OCI-LY7 (cell line): ENCODE measurements around the gene DISP2. TPM values are rescaled to one million over a fixed set of nuclear protein-coding genes. Genes with fewer than 3 reads are reported as not detected.

Source experiments
- BruUV-seq: library from RNA; stranded (reverse); fragments of 400-500 nt; replicated peaks from 2 replicates; lab custom pipeline; 2021; lab: Mats Ljungman, UMichigan
- CTCF ChIA-PET: fragments of 300-600 bp; sonication (Branson Sonifier 250); formaldehyde crosslinking; loops from one replicate; lab custom pipeline; 2022; ENCODE audit warnings: antibody characterized with exemption; ENCODE audit not compliant: unreplicated experiment; lab: Charles Lee
- POLR2A ChIA-PET: fragments of 300-600 bp; sonication (Branson Sonifier 250); formaldehyde crosslinking; loops from one replicate; lab custom pipeline; 2022; ENCODE audit warnings: antibody characterized with exemption; lab: Charles Lee
- DNase-seq: peaks from one replicate; pipeline ENCODE4 v3.0.0-alpha.2; 2015; ENCODE audit warnings: low spot score
- H2AFZ ChIP-seq: fragments of 200-600 bp; sonication (generic), shearing (Covaris generic); 2 replicates; pipeline ENCODE4 v1.6.1; 2014; ENCODE audit warnings: mild to moderate bottlenecking, antibody characterized with exemption, low read length, moderate library complexity
- H3K27ac ChIP-seq: fragments of 200-600 bp; sonication (generic); 2 replicates; pipeline ENCODE4 v1.5.1; 2014; ENCODE audit warnings: mixed run types, low read depth, mild to moderate bottlenecking, moderate library complexity, low read length, inconsistent platforms; ENCODE audit not compliant: poor library complexity, severe bottlenecking
- H3K36me3 ChIP-seq: fragments of 200-600 bp; sonication (generic); 2 replicates; pipeline ENCODE4 v1.6.1; 2014; ENCODE audit warnings: mild to moderate bottlenecking, antibody characterized with exemption, low read length, moderate library complexity, mixed read lengths; ENCODE audit not compliant: insufficient read depth
- H3K4me1 ChIP-seq: fragments of 200-600 bp; sonication (generic); 2 replicates; pipeline ENCODE4 v1.5.1; 2014; ENCODE audit warnings: mild to moderate bottlenecking, low read length; ENCODE audit not compliant: insufficient read depth, poor library complexity, severe bottlenecking
- H3K4me2 ChIP-seq: fragments of 200-600 bp; sonication (generic); 2 replicates; pipeline ENCODE4 v1.6.1; 2014; ENCODE audit warnings: mild to moderate bottlenecking, low read length
- H3K4me3 ChIP-seq: fragments of 200-600 bp; sonication (generic); 2 replicates; pipeline ENCODE4 v1.5.1; 2014; ENCODE audit warnings: mild to moderate bottlenecking, low read depth, low read length; ENCODE audit not compliant: poor library complexity, severe bottlenecking
- H3K79me2 ChIP-seq: fragments of 200-600 bp; sonication (generic); 2 replicates; pipeline ENCODE4 v1.6.1; 2016; ENCODE audit warnings: low read depth, mild to moderate bottlenecking, low read length, moderate library complexity, mixed read lengths; ENCODE audit not compliant: insufficient read depth
- H3K9me2 ChIP-seq: fragments of 200-600 bp; sonication (generic); 2 replicates; pipeline ENCODE4 v1.6.1; 2016; ENCODE audit warnings: mild to moderate bottlenecking, low read length, mixed read lengths; ENCODE audit not compliant: insufficient read depth
- H3K9me3 ChIP-seq: fragments of 200-600 bp; sonication (generic); 2 replicates; pipeline ENCODE4 v1.6.1; 2014; ENCODE audit warnings: mild to moderate bottlenecking, mixed run types, low read length, mixed read lengths
- H4K20me1 ChIP-seq: fragments of 200-600 bp; sonication (generic); 2 replicates; pipeline ENCODE4 v1.6.1; 2014; ENCODE audit warnings: mild to moderate bottlenecking, antibody characterized with exemption, low read length, moderate library complexity, mixed read lengths; ENCODE audit not compliant: insufficient read depth
- CTCF ChIP-seq: fragments of 200-600 bp; sonication (generic); conservative IDR thresholded peaks from 2 replicates; pipeline ENCODE4 v1.5.1; 2014; ENCODE audit warnings: mild to moderate bottlenecking, antibody characterized with exemption, low read length, moderate library complexity, mixed read lengths
- EZH2phosphoT487 ChIP-seq: fragments of 200-600 bp; sonication (generic); IDR thresholded peaks from 2 replicates; pipeline ENCODE4 v1.6.1; 2018; ENCODE audit warnings: low read depth, borderline replicate concordance, mild to moderate bottlenecking, mixed run types, antibody characterized with exemption, low read length, moderate library complexity, mixed read lengths
- intact Hi-C: fragments of 100-400 bp; cut with micrococcal nuclease; formaldehyde crosslinking; loops from one replicate; pipeline ENCODE4 v1.10.0; 2022; ENCODE audit not compliant: unreplicated experiment
- total RNA-seq, 2 experiments: library from RNA; depleted of rRNA in 1 of 2; stranded (reverse); fragments of >200 nt in 1 of 2; shearing (Covaris generic) in 1 of 2; gene quantifications; 2 replicates each; pipeline ENCODE4 v1.2.3, GENCODE V29; 2014 to 2022

Gene DISP2
- total RNA-seq, 2 experiments from 2014 or later, result 0.03 to 0.25 TPM

GRCh38 chr15:40328751-40329150 lies 29.3 kb upstream of the DISP2 start:
- BruUV-seq, result no TSS peak
- CTCF ChIA-PET, result interaction anchor here (0.5 to 1.0 kb wide), 2 partner anchors 8 to 35 kb away, joined by 3 to 4 read pairs; no protein-coding TSS in a partner anchor
- intact Hi-C loops, result no loop called here

GRCh38 chr15:40329804-40330203 lies 28.2 kb upstream of the DISP2 start:
- H3K4me2 ChIP-seq, result no peak overlapping the region
- H3K9me2 ChIP-seq, result no peaks in the 10 kb centered on the region
- H3K9me3 ChIP-seq, result no peaks in the 10 kb centered on the region
- TF ChIP-seq CTCF, result no peak
- no peak for TF ChIP-seq EZH2phosphoT487
- H3K36me3 ChIP-seq, result no peaks in the 10 kb centered on the region
- BruUV-seq, result no TSS peak
- ChIA-PET POLR2A (no interaction called here), CTCF (no interaction called here)
- H3K79me2 ChIP-seq, result no peaks in the 10 kb centered on the region
- no peak overlapping the region for H2AFZ ChIP-seq
- intact Hi-C loops, result no loop called here
- DNase-seq, result no peak
- H3K4me1 ChIP-seq, result peaks cover 8% of the 10 kb centered on the region
- H3K27ac ChIP-seq, result no peak overlapping the region
- H3K4me3 ChIP-seq, result no peak overlapping the region
- H4K20me1 ChIP-seq, result no peaks in the 10 kb centered on the region

More at GRCh38 chr15:40328751-40329150, 29.3 kb upstream of the DISP2 start:
- POLR2A ChIA-PET, result no interaction called here
- H3K4me1 ChIP-seq, result no peaks in the 10 kb centered on the region
- no peak overlapping the region for H3K4me2 ChIP-seq
- H2AFZ ChIP-seq, result no peak overlapping the region
- TF ChIP-seq CTCF, result no peak
- TF ChIP-seq EZH2phosphoT487, result no peak
- no peak overlapping the region for H3K4me3 ChIP-seq
- no peaks in the 10 kb centered on the region for H3K79me2 ChIP-seq
- DNase-seq, result no peak
- no peaks in the 10 kb centered on the region for H3K36me3 ChIP-seq
- H3K9me3 ChIP-seq, result no peaks in the 10 kb centered on the region
- H3K27ac ChIP-seq, result no peak overlapping the region
- no peaks in the 10 kb centered on the region for H4K20me1 ChIP-seq
- no peaks in the 10 kb centered on the region for H3K9me2 ChIP-seq

GRCh38 chr15:40330368-40330836 lies 27.6 kb upstream of the DISP2 start:
- POLR2A ChIA-PET, result interaction anchor here (0.6 kb wide), 1 partner anchor 43 kb away, joined by 3 read pairs; no protein-coding TSS in a partner anchor
- Histone ChIP-seq H2AFZ (no peak overlapping the region), H3K4me3 (no peak overlapping the region), H3K4me1 (peaks cover 8% of the 10 kb centered on the region), H3K9me3 (no peaks in the 10 kb centered on the region), H3K4me2 (no peak overlapping the region), H3K79me2 (no peaks in the 10 kb centered on the region), H3K36me3 (no peaks in the 10 kb centered on the region), H3K9me2 (no peaks in the 10 kb centered on the region), H3K27ac (no peak overlapping the region), H4K20me1 (no peaks in the 10 kb centered on the region)
- DNase-seq, result no peak
- no peak for TF ChIP-seq EZH2phosphoT487
- TF ChIP-seq CTCF, result no peak
- intact Hi-C loops, result no loop called here
- no TSS peak for BruUV-seq
- CTCF ChIA-PET, result no interaction called here
